WTC11 (cell line): ENCODE data around the gene SIRT5.

Source experiments
- CREB1 ChIP-seq: sonication (generic); formaldehyde crosslinking; IDR thresholded peaks from 2 replicates; pipeline ENCODE4 v1.8.0; 2023; ENCODE audit warnings: mild to moderate bottlenecking, missing genetic modification reagents
- ESRRA ChIP-seq: sonication (generic); formaldehyde crosslinking; IDR thresholded peaks from 2 replicates; pipeline ENCODE4 v1.8.1; 2022; ENCODE audit warnings: mild to moderate bottlenecking, missing genetic modification reagents, borderline replicate concordance
- FOXJ3 ChIP-seq: sonication (generic); formaldehyde crosslinking; IDR thresholded peaks from 2 replicates; pipeline ENCODE4 v1.9.0; 2021; ENCODE audit warnings: missing genetic modification reagents, mild to moderate bottlenecking, borderline replicate concordance
- NFE2L1 ChIP-seq: sonication (generic); formaldehyde crosslinking; IDR thresholded peaks from 2 replicates; pipeline ENCODE4 v1.8.1; 2023; ENCODE audit warnings: missing genetic modification reagents
- NFYB ChIP-seq: sonication (generic); formaldehyde crosslinking; conservative IDR thresholded peaks from 2 replicates; pipeline ENCODE4 v1.8.0; 2022; ENCODE audit warnings: low read depth, missing genetic modification reagents
- SP1 ChIP-seq: sonication (generic); formaldehyde crosslinking; conservative IDR thresholded peaks from 2 replicates; pipeline ENCODE4 v1.8.1; 2022; ENCODE audit warnings: missing genetic modification reagents
- TEAD1 ChIP-seq: sonication (generic); formaldehyde crosslinking; IDR thresholded peaks from 2 replicates; pipeline ENCODE4 v1.8.0; 2022; ENCODE audit warnings: mild to moderate bottlenecking, missing genetic modification reagents
- TEAD4 ChIP-seq: sonication (generic); formaldehyde crosslinking; IDR thresholded peaks from 2 replicates; pipeline ENCODE4 v1.8.0; 2022; ENCODE audit warnings: mild to moderate bottlenecking, missing genetic modification reagents
- ZNF423 ChIP-seq: fragments of 250-450 bp; sonication (Bioruptor Pico); IDR thresholded peaks from 2 replicates; pipeline ENCODE4 v2.1.2; 2022; ENCODE audit warnings: mild to moderate bottlenecking, moderate library complexity
- TF ChIP-seq, protein P1 (sequence below): fragments of 200-600 bp; IDR thresholded peaks from 2 replicates; pipeline ENCODE4 v1.8.0; 2022; ENCODE audit warnings: antibody characterized with exemption
- TF ChIP-seq, protein P2 (sequence below): sonication (generic); formaldehyde crosslinking; IDR thresholded peaks from 2 replicates; pipeline ENCODE4 v1.8.1; 2022; ENCODE audit warnings: mild to moderate bottlenecking, moderate library complexity, missing genetic modification reagents

DNA sequence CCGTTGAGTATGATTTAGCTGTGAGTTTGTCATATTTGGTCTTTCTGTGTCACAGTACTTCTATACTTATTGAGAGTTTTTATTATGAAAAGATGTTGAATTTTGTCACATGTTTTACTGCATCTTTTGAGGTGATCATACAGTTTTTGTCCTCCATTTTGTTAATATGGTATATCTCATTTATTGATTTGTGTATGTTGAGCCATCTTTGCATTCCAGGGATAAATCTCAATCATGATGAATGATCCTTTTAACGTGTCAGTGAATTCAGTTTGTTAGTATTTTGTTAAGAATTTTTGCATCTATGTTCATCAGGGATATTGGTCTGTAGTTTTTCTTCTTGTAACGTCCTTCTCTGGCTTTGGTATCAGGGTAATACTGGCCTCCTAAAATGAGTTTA is 3.5 kb downstream of the SIRT5 start:
- TF ChIP-seq, protein P1, sequence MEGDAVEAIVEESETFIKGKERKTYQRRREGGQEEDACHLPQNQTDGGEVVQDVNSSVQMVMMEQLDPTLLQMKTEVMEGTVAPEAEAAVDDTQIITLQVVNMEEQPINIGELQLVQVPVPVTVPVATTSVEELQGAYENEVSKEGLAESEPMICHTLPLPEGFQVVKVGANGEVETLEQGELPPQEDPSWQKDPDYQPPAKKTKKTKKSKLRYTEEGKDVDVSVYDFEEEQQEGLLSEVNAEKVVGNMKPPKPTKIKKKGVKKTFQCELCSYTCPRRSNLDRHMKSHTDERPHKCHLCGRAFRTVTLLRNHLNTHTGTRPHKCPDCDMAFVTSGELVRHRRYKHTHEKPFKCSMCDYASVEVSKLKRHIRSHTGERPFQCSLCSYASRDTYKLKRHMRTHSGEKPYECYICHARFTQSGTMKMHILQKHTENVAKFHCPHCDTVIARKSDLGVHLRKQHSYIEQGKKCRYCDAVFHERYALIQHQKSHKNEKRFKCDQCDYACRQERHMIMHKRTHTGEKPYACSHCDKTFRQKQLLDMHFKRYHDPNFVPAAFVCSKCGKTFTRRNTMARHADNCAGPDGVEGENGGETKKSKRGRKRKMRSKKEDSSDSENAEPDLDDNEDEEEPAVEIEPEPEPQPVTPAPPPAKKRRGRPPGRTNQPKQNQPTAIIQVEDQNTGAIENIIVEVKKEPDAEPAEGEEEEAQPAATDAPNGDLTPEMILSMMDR: no peak
- TF ChIP-seq, protein P2, sequence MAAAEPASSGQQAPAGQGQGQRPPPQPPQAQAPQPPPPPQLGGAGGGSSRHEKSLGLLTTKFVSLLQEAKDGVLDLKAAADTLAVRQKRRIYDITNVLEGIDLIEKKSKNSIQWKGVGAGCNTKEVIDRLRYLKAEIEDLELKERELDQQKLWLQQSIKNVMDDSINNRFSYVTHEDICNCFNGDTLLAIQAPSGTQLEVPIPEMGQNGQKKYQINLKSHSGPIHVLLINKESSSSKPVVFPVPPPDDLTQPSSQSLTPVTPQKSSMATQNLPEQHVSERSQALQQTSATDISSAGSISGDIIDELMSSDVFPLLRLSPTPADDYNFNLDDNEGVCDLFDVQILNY (CRISPR knock-in tag): no peak
- no peak for TF ChIP-seq TEAD4
- TF ChIP-seq SP1 (CRISPR knock-in tag): no peak
- TF ChIP-seq NFE2L1 (CRISPR knock-in tag): no peak
- TF ChIP-seq ZNF423: no peak
- no peak for TF ChIP-seq TEAD1 (CRISPR knock-in tag)
- no peak for TF ChIP-seq ESRRA
- no peak for TF ChIP-seq FOXJ3 (CRISPR knock-in tag)
- no peak for TF ChIP-seq NFYB (CRISPR knock-in tag)
- TF ChIP-seq CREB1 (CRISPR knock-in tag): no peak
